HG03469 (cell line): ENCODE data around the gene AFAP1L2.

Experiments
- ATAC-seq: cut with Tn5 transposase; IDR thresholded peaks from one replicate; pipeline ENCODE4 v1.9.1; 2021; ENCODE audit warnings: mild to moderate bottlenecking, moderate library complexity, moderate number of reproducible peaks; ENCODE audit not compliant: unreplicated experiment

The AFAP1L2 gene

DNA sequence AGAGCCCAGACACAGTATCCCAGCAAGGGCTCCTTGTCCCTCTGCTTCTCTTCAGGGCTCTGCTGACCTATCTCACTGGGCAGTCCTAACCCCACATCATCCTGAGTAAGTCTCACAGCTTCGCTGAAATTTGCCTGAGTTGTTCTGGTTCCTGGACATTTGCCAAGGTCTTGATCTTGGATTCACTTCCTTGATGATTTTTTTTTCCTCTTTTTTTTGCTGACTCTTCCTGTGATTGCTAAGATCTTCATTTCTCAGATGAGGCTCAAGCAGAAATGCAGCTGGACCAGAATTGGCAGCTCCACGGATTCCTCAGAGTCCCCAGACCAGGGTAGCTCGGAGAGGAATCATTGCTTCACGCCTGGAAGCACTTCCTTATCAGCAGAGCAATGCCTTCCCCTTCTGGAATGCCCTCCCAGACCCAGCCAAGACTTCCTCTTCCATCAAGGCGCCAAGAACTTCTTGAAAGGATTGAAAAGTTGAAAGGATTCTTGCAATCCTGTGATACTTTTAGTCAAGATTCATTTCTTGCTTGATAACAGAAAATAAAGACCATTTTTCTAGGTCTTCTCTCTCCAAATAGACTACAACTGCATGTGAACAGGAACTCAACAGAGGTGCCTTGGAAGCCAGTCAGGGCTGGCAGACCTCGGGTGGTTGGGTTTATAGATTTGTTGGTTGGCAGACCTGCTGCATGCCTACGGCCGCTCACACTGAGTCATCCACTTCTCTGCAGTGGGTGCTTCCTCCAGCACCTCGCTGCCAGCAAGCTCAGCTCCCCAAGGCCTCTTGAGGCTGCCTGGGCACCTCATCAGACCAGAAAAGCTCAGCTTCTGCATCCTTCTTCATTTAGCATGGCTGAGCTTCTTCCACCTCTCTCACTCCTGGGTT, 8.8 kb upstream of the AFAP1L2 start:
- ATAC-seq: no peak

- no peak for ATAC-seq
These were observed 4.7 kb upstream of the AFAP1L2 start for GRCh38 chr10:114408968-114409444.

DNA sequence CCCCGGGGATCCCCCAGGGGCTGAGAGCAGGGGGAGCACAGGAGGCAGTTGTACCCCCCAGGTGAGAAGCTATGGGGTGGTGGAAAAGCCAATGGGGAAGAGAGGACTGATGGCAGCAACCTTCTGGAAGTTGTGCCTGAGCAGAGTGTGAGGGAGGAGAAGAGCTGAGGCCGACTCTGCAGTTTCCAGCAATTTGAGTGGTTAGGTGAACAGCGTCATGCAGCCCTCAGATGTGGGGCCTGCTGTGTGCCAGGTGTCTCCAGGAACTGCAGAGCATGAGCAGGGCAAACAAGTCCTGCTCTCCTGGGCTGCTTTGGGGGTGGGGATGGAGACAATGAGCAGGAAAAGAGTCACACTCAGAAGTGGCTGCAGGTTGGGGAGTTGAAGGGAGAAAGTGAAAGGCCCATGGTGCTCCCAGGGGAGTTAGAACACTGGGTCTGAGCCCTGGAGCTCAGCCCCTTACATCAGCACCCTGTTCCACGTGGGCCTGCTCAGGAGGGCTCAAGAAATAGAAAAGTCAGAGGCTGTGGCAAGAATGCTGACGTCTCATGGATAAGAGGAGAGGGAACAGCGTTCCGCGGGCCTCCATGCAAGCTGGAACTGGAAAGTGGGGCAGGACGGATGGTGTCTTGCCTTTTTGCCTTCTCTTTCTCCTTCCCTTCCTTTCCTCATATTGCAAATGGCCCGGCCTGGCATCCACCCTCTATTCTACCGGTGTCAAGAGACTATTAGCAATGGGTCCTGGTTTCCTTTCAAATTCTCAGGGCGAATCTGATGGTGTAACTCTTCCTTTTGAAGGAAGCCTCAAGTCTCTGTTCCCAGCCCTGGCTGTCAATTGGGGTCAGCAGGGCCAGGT, 4.0 kb upstream of the AFAP1L2 start:
- ATAC-seq: no peak

- no peak for ATAC-seq
These were observed 2.2 kb upstream of the AFAP1L2 start for GRCh38 chr10:114406455-114406854.

- no peak for ATAC-seq
These were observed 679 bp upstream of the AFAP1L2 start for GRCh38 chr10:114405011-114405350.

DNA sequence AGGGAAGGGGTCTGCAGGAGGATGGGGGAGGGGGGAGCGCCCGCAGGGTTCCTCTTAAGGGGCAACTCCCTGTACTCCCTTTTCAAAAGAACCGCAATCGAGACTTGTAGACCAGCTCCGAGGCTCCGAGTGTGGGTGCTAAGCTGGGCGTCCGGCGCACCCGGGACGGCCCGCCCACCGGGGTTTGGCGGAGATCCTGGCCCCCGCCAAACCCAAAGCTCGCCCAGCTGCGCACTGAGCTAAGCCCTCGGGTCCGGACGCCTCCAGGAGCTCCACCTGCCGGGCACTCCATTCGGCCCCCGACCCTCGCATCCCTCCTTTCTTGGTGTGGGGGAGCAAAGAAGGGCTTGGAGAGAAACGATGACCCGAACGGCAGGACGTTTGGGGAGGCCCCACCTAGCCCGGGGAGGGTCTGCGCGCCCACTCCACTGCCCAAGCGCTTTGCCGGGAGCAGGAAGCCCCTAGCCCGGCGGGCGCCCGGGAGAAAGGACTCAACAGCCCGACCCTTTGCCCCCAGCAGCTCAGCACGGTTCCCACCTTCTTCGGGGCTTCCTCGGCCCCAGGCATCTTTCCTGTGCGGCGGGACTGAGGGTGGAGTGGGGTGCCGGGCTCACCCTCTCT, 651 bp downstream of the AFAP1L2 start:
- ATAC-seq: no peak

DNA sequence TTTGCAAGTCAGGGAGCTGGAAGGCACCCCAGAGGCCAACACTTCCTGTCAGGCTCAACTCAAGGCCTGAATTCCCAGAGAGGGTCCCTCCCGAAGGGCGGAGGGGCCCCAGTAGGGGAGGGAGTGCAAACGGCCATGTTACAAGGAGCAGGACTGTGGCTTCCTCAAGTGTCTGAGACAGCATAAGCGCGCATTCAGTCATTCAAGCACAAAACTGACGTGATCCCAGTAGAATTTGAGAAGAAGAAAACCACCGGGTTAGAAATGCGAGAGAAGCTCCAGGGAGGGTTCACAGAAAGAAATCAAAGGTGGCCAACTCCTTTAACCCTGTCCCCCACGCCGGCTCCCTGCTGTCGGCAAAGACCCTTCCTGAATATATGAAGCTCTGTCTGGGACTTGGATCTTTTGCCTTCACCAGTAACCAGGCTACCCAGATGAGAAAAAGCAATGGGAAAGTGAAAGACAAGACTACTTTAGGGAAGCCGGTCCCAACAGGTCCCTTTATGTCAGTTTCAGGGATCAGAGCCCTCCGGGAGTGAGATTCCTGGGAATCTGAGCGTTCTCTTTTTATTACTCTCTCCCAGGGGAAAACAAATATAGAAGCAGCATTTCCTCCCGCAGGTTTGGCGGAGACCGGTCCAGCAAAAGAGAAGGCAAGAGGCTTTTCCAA, 1.3 kb downstream of the AFAP1L2 start:
- no peak for ATAC-seq

- no peak for ATAC-seq
These were observed 2.1 kb downstream of the AFAP1L2 start for GRCh38 chr10:114402233-114402632.

DNA sequence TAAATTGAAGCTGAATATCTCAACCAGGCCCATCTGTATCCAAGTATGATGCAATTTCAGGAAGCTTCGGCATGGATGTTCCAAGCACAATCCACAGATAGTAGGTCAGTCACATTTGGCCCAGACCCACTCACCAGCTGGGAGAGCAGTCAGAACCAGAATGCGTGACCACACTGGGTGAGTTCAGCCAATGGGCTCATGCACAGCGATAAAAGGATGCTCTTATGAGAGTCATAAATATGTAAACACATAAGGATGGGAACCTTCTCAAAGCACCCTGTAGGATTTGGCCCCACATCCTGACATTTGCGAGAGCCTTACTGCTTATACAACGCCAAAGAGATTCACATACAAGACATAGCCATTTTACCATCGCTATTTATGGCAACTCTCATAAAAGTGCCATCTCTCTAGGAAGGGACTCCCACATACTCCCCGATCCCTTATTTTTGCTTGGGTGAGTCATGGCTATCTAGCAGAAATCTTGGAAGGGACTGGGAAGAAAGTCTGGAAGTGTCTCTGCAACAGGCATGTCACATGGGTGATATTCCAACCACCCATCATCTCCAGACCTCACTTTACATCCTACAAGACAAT, 3.0 kb downstream of the AFAP1L2 start:
- ATAC-seq: no peak

DNA sequence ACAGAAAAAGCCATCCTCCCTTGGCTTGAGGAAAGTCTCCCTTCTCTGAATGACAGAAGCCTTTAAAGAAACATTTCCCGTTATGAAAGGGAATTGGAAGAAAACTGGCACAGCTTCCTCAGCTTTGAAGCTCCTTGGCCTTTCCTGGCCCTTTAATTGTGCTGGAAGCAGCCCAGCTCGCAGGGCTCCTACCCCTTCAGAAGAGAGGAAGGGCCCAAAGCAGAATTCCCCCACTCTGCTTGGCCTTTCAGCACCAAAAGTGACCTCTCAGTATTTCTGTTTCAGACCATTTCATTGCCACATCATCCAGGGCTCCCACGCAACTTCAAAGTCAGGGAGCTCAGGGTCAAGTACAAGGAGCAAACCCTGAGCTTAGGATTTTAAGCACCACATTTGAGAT, 4.2 kb downstream of the AFAP1L2 start:
- ATAC-seq: no peak

DNA sequence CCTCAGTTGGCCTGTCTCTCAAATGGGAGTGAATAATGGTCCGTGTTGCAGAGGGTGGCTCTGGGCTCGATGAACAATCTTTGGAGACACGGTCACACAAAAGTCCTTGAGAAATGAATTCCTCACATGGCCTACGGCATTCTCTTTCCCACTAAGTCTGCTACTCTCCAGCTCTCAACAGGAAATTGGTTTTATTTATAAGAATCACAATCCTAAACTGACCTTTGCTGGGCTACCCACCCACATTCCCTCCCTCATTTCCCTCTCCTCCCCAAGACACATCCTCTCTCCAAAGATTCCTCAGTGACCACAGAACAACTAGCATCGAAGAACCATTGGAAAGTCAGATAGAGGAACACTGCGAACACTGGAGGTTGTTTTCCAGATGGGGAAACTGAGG, 4.7 kb downstream of the AFAP1L2 start:
- ATAC-seq: no peak

GRCh38 chr10:114398587-114399331, 5.5 kb downstream of the AFAP1L2 start:
- ATAC-seq: no peak

- no peak for ATAC-seq
These were observed 6.6 kb downstream of the AFAP1L2 start for GRCh38 chr10:114397651-114398145.

DNA sequence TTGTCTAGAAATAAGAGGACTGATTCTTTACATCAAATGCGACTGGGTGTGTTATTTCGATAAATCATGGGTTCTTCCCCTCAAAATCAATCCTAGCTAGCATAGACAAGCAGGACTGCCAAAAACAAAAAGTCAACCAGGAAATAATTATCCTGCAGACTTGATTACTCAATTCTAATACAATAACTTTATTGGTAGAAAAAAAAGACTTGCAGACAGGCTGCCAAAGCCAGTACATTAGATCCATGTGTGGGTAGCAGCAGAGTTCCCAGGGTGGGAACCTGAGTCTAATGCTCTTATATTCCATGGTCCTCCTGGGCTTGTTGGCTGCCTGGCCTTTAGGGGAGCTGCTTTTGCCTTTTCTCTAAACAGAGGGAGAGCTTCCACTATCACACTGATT, 7.8 kb downstream of the AFAP1L2 start:
- ATAC-seq: no peak

GRCh38 chr10:114395366-114396022, 8.8 kb downstream of the AFAP1L2 start:
- no peak for ATAC-seq

GRCh38 chr10:114394531-114394930, 9.8 kb downstream of the AFAP1L2 start:
- no peak for ATAC-seq

- ATAC-seq: no peak
These were observed 10.4 kb downstream of the AFAP1L2 start for GRCh38 chr10:114393886-114394285.

DNA sequence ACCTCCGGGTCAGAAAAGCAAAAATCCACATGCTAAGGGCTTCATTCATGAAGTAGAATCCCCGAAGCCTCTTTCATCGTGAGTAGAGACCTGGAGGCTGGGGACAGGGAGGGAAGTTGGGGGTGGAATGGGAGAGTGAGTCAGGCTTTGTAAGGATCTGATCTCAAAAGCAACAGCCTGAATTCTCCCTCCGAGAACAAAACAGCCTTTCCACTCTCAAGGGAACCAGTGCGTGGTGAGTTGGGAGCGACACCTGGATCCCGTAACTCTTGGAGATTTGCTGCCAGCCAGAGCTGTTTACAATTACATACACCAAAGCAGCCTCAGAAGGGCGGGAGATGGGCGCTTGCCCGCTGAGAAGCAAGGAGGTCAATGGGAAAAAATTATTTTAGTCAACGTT, 10.8 kb downstream of the AFAP1L2 start:
- ATAC-seq: no peak
